ENCODE results near the gene TOPBP1. TPM values are rescaled to one million over a fixed set of nuclear protein-coding genes. Genes with fewer than 3 reads are reported as not detected.

The TOPBP1 gene
- total RNA-seq, 1 experiment from 2014 or later: 34.3 TPM

- H3K27ac Mint-ChIP-seq: no peak overlapping the region
- ATAC-seq (no peak), DNase-seq (ENCODE audit: low spot score) (no peak)
- H3K9me3 Mint-ChIP-seq: peaks cover 10% of the 10 kb centered on the region
- TF ChIP-seq FOXJ3 (CRISPR knock-in tag; IDR thresholded peaks at IDR 0.05; ENCODE audit: borderline replicate concordance) (no peak), GTF2I (CRISPR knock-in tag; conservative IDR thresholded peaks at IDR 0.05) (no peak), IRF1 (CRISPR knock-in tag; IDR thresholded peaks at IDR 0.05) (no peak), CREB1 (CRISPR knock-in tag; IDR thresholded peaks at IDR 0.05) (no peak), MXD4 (CRISPR knock-in tag; IDR thresholded peaks at IDR 0.05; ENCODE audit: borderline replicate concordance) (no peak), PRRX2 (CRISPR knock-in tag; IDR thresholded peaks at IDR 0.05) (no peak), ZNF281 (CRISPR knock-in tag; IDR thresholded peaks at IDR 0.05) (no peak), CDX4 (CRISPR knock-in tag; IDR thresholded peaks at IDR 0.05; ENCODE audit: borderline replicate concordance) (no peak), RORB (CRISPR knock-in tag; IDR thresholded peaks at IDR 0.05) (no peak), NR3C1 (CRISPR knock-in tag; conservative IDR thresholded peaks at IDR 0.05; ENCODE audit: low read depth) (no peak), ATF1 (CRISPR knock-in tag; IDR thresholded peaks at IDR 0.05) (no peak), ZNF671 (CRISPR knock-in tag; IDR thresholded peaks at IDR 0.05) (no peak), EMX1 (CRISPR knock-in tag; IDR thresholded peaks at IDR 0.05) (no peak)
- no peaks in the 10 kb centered on the region for H3K27me3 Mint-ChIP-seq (ENCODE audit: low read depth)
- ChIA-PET CTCF (no interaction called here), POLR2A (interaction anchor here (0.6 kb wide), 1 partner anchor 28 kb away, joined by 3 read pairs; no protein-coding TSS in a partner anchor)
- H3K4me1 Mint-ChIP-seq: no peaks in the 10 kb centered on the region
- H3K36me3 Mint-ChIP-seq: no peaks in the 10 kb centered on the region
- no peak overlapping the region for H3K4me3 Mint-ChIP-seq
Measured at GRCh38 chr3:133699903-133700302, 38.2 kb upstream of the TOPBP1 start.

GRCh38 chr3:133699467-133699866 is 37.7 kb upstream of the TOPBP1 start:
- ATAC-seq: no peak
- Mint-ChIP-seq H3K27me3 (ENCODE audit: low read depth) (no peaks in the 10 kb centered on the region), H3K9me3 (peaks cover 10% of the 10 kb centered on the region), H3K4me1 (no peaks in the 10 kb centered on the region), H3K36me3 (no peaks in the 10 kb centered on the region), H3K27ac (no peak overlapping the region), H3K4me3 (no peak overlapping the region)
- no peak for DNase-seq (ENCODE audit: low spot score)
- CTCF ChIA-PET: no interaction called here
- POLR2A ChIA-PET: interaction anchor here (0.6 kb wide), 1 partner anchor 28 kb away, joined by 3 read pairs; no protein-coding TSS in a partner anchor
- no peak for TF ChIP-seq CREB1 (CRISPR knock-in tag; IDR thresholded peaks at IDR 0.05)
- no peak for TF ChIP-seq GTF2I (CRISPR knock-in tag; conservative IDR thresholded peaks at IDR 0.05)
- TF ChIP-seq USF1 (CRISPR knock-in tag; IDR thresholded peaks at IDR 0.05): no peak
- no peak for TF ChIP-seq CTCF (IDR thresholded peaks at IDR 0.05)
- TF ChIP-seq NR3C1 (CRISPR knock-in tag; conservative IDR thresholded peaks at IDR 0.05; ENCODE audit: low read depth): no peak
- no peak for TF ChIP-seq OVOL2 (CRISPR knock-in tag; IDR thresholded peaks at IDR 0.05; ENCODE audit: borderline replicate concordance)
- TF ChIP-seq CBFB (CRISPR knock-in tag; IDR thresholded peaks at IDR 0.05; ENCODE audit: low read depth): no peak
- no peak for TF ChIP-seq GRHL2 (CRISPR knock-in tag; IDR thresholded peaks at IDR 0.05; ENCODE audit: insufficient replicate concordance, severe bottlenecking)
- TF ChIP-seq IRF2 (CRISPR knock-in tag; IDR thresholded peaks at IDR 0.05; ENCODE audit: borderline replicate concordance, low read depth): no peak
- no peak for TF ChIP-seq ZBTB43 (CRISPR knock-in tag; IDR thresholded peaks at IDR 0.05)
